IMR-90 (cell line): ENCODE measurements around the gene PRRX1. TPM values are rescaled to one million over a fixed set of nuclear protein-coding genes. Genes with fewer than 3 reads are reported as not detected.

Experiments used
- ATAC-seq: fragments of 200-7000 bp; cut with Tn5 transposase; 2 replicates; pipeline ENCODE4 v1.9.1; 2020; ENCODE audit warnings: low read depth, mild to moderate bottlenecking, moderate library complexity
- BruUV-seq: library from RNA; stranded (reverse); fragments of 400-500 nt; replicated peaks from 2 replicates; lab custom pipeline; 2021; lab: Mats Ljungman, UMichigan
- CTCF ChIA-PET: fragments of 300-600 bp; formaldehyde crosslinking; extraction: SDS; loops from one replicate; lab custom pipeline; 2021; ENCODE audit warnings: antibody characterized with exemption; lab: Yijun Ruan, JAX
- POLR2A ChIA-PET: fragments of 300-600 bp; sonication (Branson Sonifier 250); formaldehyde crosslinking; loops from one replicate; lab custom pipeline; 2022; ENCODE audit warnings: antibody characterized with exemption; ENCODE audit not compliant: unreplicated experiment; lab: Charles Lee
- DNase-seq: peaks from one replicate; pipeline ENCODE4 v3.0.0; 2013
- H2AFZ ChIP-seq: replicated peaks from 2 replicates; pipeline ENCODE3; 2013; ENCODE audit warnings: low read length, mild to moderate bottlenecking; ENCODE audit not compliant: poor library complexity
- H2AK5ac ChIP-seq: 2 replicates; pipeline ENCODE4 v1.6.1; 2013; ENCODE audit warnings: low read depth, low read length, inconsistent platforms
- H2AK9ac ChIP-seq: replicated peaks from 2 replicates; pipeline ENCODE3; 2013; ENCODE audit warnings: mild to moderate bottlenecking, low read depth, low read length, moderate library complexity; ENCODE audit not compliant: poor library complexity
- H2BK120ac ChIP-seq: 2 replicates; pipeline ENCODE4 v1.6.1; 2013; ENCODE audit warnings: low read depth, low read length, inconsistent platforms
- H2BK15ac ChIP-seq: 3 replicates; pipeline ENCODE4 v1.6.1; 2013; ENCODE audit warnings: low read depth, low read length, inconsistent platforms
- H2BK20ac ChIP-seq: 2 replicates; pipeline ENCODE4 v1.6.1; 2013; ENCODE audit warnings: low read depth, mild to moderate bottlenecking, inconsistent platforms, low read length, moderate library complexity
- H2BK5ac ChIP-seq: 2 replicates; pipeline ENCODE4 v1.6.1; 2013; ENCODE audit warnings: mild to moderate bottlenecking, low read depth, low read length, inconsistent platforms; ENCODE audit not compliant: poor library complexity, severe bottlenecking
- H3K14ac ChIP-seq: replicated peaks from 2 replicates; pipeline ENCODE4 v1.6.1; 2013; ENCODE audit warnings: low read depth, low read length, inconsistent platforms
- H3K18ac ChIP-seq: 2 replicates; pipeline ENCODE4 v1.6.1; 2013; ENCODE audit warnings: low read depth, low read length, control low read depth
- H3K23ac ChIP-seq: 2 replicates; pipeline ENCODE4 v1.6.1; 2013; ENCODE audit warnings: low read depth, low read length, inconsistent platforms
- H3K27ac ChIP-seq: 2 replicates; pipeline ENCODE4 v1.5.1; 2013; ENCODE audit warnings: mild to moderate bottlenecking, control low read depth, low read length; ENCODE audit not compliant: insufficient read depth
- H3K27me3 ChIP-seq: 2 replicates; pipeline ENCODE4 v1.6.1; 2013; ENCODE audit warnings: low read length; ENCODE audit not compliant: control insufficient read depth, insufficient read depth
- H3K36me3 ChIP-seq: 2 replicates; pipeline ENCODE4 v1.6.1; 2013; ENCODE audit warnings: low read length, mixed read lengths; ENCODE audit not compliant: control insufficient read depth, insufficient read depth
- H3K4ac ChIP-seq: 2 replicates; pipeline ENCODE4 v1.6.1; 2013; ENCODE audit warnings: low read depth, low read length, inconsistent platforms
- H3K4me1 ChIP-seq: 2 replicates; pipeline ENCODE4 v1.6.1; 2013; ENCODE audit warnings: low read length, mixed read lengths; ENCODE audit not compliant: control insufficient read depth, insufficient read depth
- H3K4me2 ChIP-seq: 2 replicates; pipeline ENCODE4 v1.6.1; 2013; ENCODE audit warnings: low read depth, mild to moderate bottlenecking, control low read depth, low read length, moderate library complexity
- H3K4me3 ChIP-seq: 2 replicates; pipeline ENCODE4 v1.5.1; 2013; ENCODE audit warnings: low read depth, mild to moderate bottlenecking, control low read depth, low read length, moderate library complexity; ENCODE audit not compliant: insufficient read depth
- H3K56ac ChIP-seq: 2 replicates; pipeline ENCODE4 v1.6.1; 2013; ENCODE audit warnings: low read length, inconsistent platforms; ENCODE audit not compliant: insufficient read depth; ENCODE audit errors: extremely low read depth
- H3K79me1 ChIP-seq, 2 experiments: 2 replicates each; pipeline ENCODE4 v1.6.1; 2013; ENCODE audit warnings: low read length in 2 of 2, inconsistent platforms in 1 of 2, low read depth in 1 of 2
- H3K9ac ChIP-seq: 2 replicates; pipeline ENCODE4 v1.6.1; 2013; ENCODE audit warnings: low read depth, low read length, control low read depth
- H3K9me1 ChIP-seq: 2 replicates; pipeline ENCODE4 v1.6.1; 2013; ENCODE audit warnings: low read length, inconsistent platforms; ENCODE audit not compliant: insufficient read depth
- H3K9me3 ChIP-seq: 2 replicates; pipeline ENCODE4 v1.6.1; 2013; ENCODE audit warnings: low read length; ENCODE audit not compliant: control insufficient read depth, insufficient read depth
- H4K20me1 ChIP-seq: 2 replicates; pipeline ENCODE4 v1.6.1; 2013; ENCODE audit warnings: low read length, inconsistent platforms; ENCODE audit not compliant: insufficient read depth
- H4K5ac ChIP-seq: 2 replicates; pipeline ENCODE4 v1.6.1; 2013; ENCODE audit warnings: mild to moderate bottlenecking, low read depth, low read length, control low read depth
- H4K8ac ChIP-seq, 2 experiments: 2 replicates each; pipeline ENCODE4 v1.6.1; 2013; ENCODE audit warnings: low read depth in 2 of 2, low read length in 2 of 2, control low read depth in 1 of 2, inconsistent platforms in 1 of 2
- H4K91ac ChIP-seq: 2 replicates; pipeline ENCODE4 v1.6.1; 2013; ENCODE audit warnings: low read depth, low read length, inconsistent platforms; ENCODE audit not compliant: insufficient read depth
- BHLHE40 ChIP-seq: fragments of 150-350 bp; IDR thresholded peaks from 2 replicates; pipeline ENCODE4 v1.6.1; 2016; ENCODE audit warnings: mild to moderate bottlenecking, low read depth, low read length
- CEBPB ChIP-seq: IDR thresholded peaks from 2 replicates; pipeline ENCODE4 v1.6.1; 2012; ENCODE audit warnings: low read depth, low read length, improper control_type of control experiment
- MAFK ChIP-seq: IDR thresholded peaks from 2 replicates; pipeline ENCODE4 v1.6.1; 2012; ENCODE audit warnings: low read depth, low read length, improper control_type of control experiment
- MAZ ChIP-seq: IDR thresholded peaks from 2 replicates; pipeline ENCODE4 v1.6.1; 2012; ENCODE audit warnings: low read depth, mild to moderate bottlenecking, low read length, improper control_type of control experiment, moderate library complexity, borderline replicate concordance
- MXI1 ChIP-seq: IDR thresholded peaks from 2 replicates; pipeline ENCODE4 v1.6.1; 2012; ENCODE audit warnings: low read depth, mild to moderate bottlenecking, low read length, moderate library complexity, borderline replicate concordance
- POLR2A ChIP-seq: IDR thresholded peaks from 2 replicates; pipeline ENCODE4 v1.6.1; 2012; ENCODE audit warnings: mild to moderate bottlenecking, low read depth, low read length
- WGBS, 2 experiments: methylation state at CpG; one replicate each; pipeline versions ENCODE4 v1.1.5 to v1.1.7; 2013; ENCODE audit warnings: missing lambda C conversion rate in 2 of 2; ENCODE audit not compliant: insufficient read length in 1 of 2; ENCODE audit errors: extremely low coverage in 2 of 2; 5-methylcytosine and 5-hydroxymethylcytosine counted together
- dilution Hi-C: fragments of 300-500 bp; cut with HindIII; formaldehyde crosslinking; loops from one replicate; pipeline ENCODE4 v1.14.3; 2018; ENCODE audit warnings: low sequenced_read_pairs; ENCODE audit not compliant: unreplicated experiment
- in situ Hi-C: fragments of 300-500 bp; cut with MboI; formaldehyde crosslinking; loops from 3 replicates; pipeline ENCODE4 v1.14.3; 2019; ENCODE audit warnings: low sequenced_read_pairs, inconsistent platforms, mixed read lengths
- intact Hi-C: fragments of 100-400 bp; cut with micrococcal nuclease; formaldehyde crosslinking; loops from 2 replicates; pipeline ENCODE4 v1.10.0; 2022
- polyA plus RNA-seq, 3 experiments: library from polyadenylated mRNA; depleted of rRNA; stranded (reverse); fragments of >200 nt; gene quantifications; 2 replicates each; pipeline ENCODE4 v1.2.3, GENCODE V29; 2012; ENCODE audit warnings: low replicate concordance in 1 of 3
- total RNA-seq: library from RNA; depleted of rRNA; stranded (reverse); fragments of >200 nt; gene quantifications from 2 replicates; pipeline ENCODE4 v1.2.3, GENCODE V29; 2012
- TF ChIP-seq, protein P1 (sequence below): conservative IDR thresholded peaks from 2 replicates; pipeline ENCODE4 v1.5.1; 2012; ENCODE audit warnings: mild to moderate bottlenecking, low read depth, low read length, improper control_type of control experiment

Gene PRRX1
- total and polyA plus RNA-seq, 2 of the 4 experiments (the other 2 are of a cell fraction), result 50.0 to 65.4 TPM

DNA sequence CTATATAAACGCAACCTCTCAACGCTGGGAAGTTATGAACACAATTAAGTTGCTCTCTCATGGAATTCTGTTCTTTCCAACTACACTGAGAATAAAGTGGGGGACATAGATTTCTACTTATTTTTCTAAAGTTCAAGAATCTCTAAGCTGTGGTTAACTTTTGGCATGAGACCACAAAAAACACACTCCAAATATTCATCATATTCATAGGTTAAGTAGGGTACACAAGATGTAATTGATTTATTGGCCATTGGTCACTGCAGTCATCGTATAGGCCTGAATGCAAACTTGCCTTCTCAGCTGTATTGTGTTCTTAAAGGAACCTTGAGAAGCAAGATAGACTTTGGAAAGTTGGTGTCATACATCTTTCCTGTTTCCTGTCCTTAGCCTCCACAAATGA is 40.3 kb downstream of the PRRX1 start:
- H4K5ac ChIP-seq, result no peak overlapping the region
- no peak overlapping the region for H2BK120ac ChIP-seq
- no peak overlapping the region for H2AK9ac ChIP-seq
- H3K23ac ChIP-seq, result no peak overlapping the region
- WGBS, 2 experiments, result no CpG with 5 or more reads among the region's 3 CpGs
- H2BK20ac ChIP-seq, result no peak overlapping the region
- CTCF ChIA-PET, result no interaction called here
- 0 out of 2 replicates have a peak overlapping the region, but pooled peaks have one; percentile 15 for H2AK5ac ChIP-seq
- no peak overlapping the region for H3K4me3 ChIP-seq
- no peak overlapping the region for H3K9ac ChIP-seq
- no peak overlapping the region for H2AFZ ChIP-seq
- H3K27me3 ChIP-seq, result no peaks in the 10 kb centered on the region
- H3K79me1 ChIP-seq, result peaks cover 35 to 52% of the 10 kb centered on the region in 2 experiments
- dilution Hi-C loops (no loop called here), in situ Hi-C loops (loop anchor here (25.0 kb wide), 1 partner anchor 1592 kb away; the partner anchor contains the start of gene ATP1B1), intact Hi-C loops (no loop called here)
- H3K4ac ChIP-seq, result no peak overlapping the region
- H3K56ac ChIP-seq, result no peak overlapping the region
- DNase-seq (peak; percentile 56), ATAC-seq (no peak)
- peaks cover 1% of the 10 kb centered on the region; the same call in 1 of the 2 replicates for H3K36me3 ChIP-seq
- H3K4me2 ChIP-seq, result no peak overlapping the region
- H3K9me1 ChIP-seq, result peaks cover 10% of the 10 kb centered on the region
- H3K18ac ChIP-seq, result no peak overlapping the region
- H2BK5ac ChIP-seq, result peak overlapping the region; percentile 8
- peaks cover 11% of the 10 kb centered on the region for H3K4me1 ChIP-seq
- H4K20me1 ChIP-seq, result no peaks in the 10 kb centered on the region
- POLR2A ChIA-PET, result no interaction called here
- no peak overlapping the region for H2BK15ac ChIP-seq
- peak overlapping the region in 1 of 2 experiments; percentile 17; a peak in 1 of 4 replicates for H4K8ac ChIP-seq
- BruUV-seq, result no TSS peak
- H3K14ac ChIP-seq, result no peak overlapping the region
- H3K27ac ChIP-seq, result no peak overlapping the region
- no peak for TF ChIP-seq MAZ
- peak; percentile 25; the same call in 1 of the 2 replicates for TF ChIP-seq MAFK
- TF ChIP-seq, protein P1, sequence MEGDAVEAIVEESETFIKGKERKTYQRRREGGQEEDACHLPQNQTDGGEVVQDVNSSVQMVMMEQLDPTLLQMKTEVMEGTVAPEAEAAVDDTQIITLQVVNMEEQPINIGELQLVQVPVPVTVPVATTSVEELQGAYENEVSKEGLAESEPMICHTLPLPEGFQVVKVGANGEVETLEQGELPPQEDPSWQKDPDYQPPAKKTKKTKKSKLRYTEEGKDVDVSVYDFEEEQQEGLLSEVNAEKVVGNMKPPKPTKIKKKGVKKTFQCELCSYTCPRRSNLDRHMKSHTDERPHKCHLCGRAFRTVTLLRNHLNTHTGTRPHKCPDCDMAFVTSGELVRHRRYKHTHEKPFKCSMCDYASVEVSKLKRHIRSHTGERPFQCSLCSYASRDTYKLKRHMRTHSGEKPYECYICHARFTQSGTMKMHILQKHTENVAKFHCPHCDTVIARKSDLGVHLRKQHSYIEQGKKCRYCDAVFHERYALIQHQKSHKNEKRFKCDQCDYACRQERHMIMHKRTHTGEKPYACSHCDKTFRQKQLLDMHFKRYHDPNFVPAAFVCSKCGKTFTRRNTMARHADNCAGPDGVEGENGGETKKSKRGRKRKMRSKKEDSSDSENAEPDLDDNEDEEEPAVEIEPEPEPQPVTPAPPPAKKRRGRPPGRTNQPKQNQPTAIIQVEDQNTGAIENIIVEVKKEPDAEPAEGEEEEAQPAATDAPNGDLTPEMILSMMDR, result no peak
- no peak for TF ChIP-seq MXI1
- TF ChIP-seq POLR2A, result no peak
- TF ChIP-seq BHLHE40, result no peak
- TF ChIP-seq CEBPB, result no peak
- no peak overlapping the region for H4K91ac ChIP-seq
- H3K9me3 ChIP-seq, result no peaks in the 10 kb centered on the region
